Endothelial cell of umbilical vein (primary cell): Measurements from ENCODE around the gene LRRC37A3.
"Not testable (repeated sequence)": the region's sequence is repeated elsewhere in the genome, so short reads cannot be mapped to it uniquely, and the experiment has no call there.

Experiments used
- EZH2 ChIP-seq: IDR thresholded peaks from 2 replicates; pipeline ENCODE4 v1.6.1; 2012; ENCODE audit warnings: borderline replicate concordance, low read depth, mild to moderate bottlenecking, moderate library complexity, low read length, inconsistent platforms; ENCODE audit not compliant: severe bottlenecking
- FOS ChIP-seq: IDR thresholded peaks from 2 replicates; pipeline ENCODE4 v1.6.1; 2011; ENCODE audit warnings: mild to moderate bottlenecking, low read length, moderate library complexity, borderline replicate concordance; ENCODE audit not compliant: insufficient read depth
- GATA2 ChIP-seq: IDR thresholded peaks from 2 replicates; pipeline ENCODE4 v1.7.0; 2011; ENCODE audit warnings: low read depth, mild to moderate bottlenecking, moderate library complexity, mixed read lengths, low read length; ENCODE audit not compliant: insufficient read length, insufficient read depth
- JUN ChIP-seq: IDR thresholded peaks from 2 replicates; pipeline ENCODE4 v1.6.1; 2011; ENCODE audit warnings: borderline replicate concordance, low read depth; ENCODE audit not compliant: insufficient read length, insufficient read depth
- MYC ChIP-seq: IDR thresholded peaks from one replicate; pipeline ENCODE4 v1.6.1; 2011; ENCODE audit warnings: mild to moderate bottlenecking, low read depth, low read length
- POLR2A ChIP-seq: IDR thresholded peaks from 2 replicates; pipeline ENCODE4 v1.6.1; 2012; ENCODE audit warnings: low read depth, mild to moderate bottlenecking, control low read depth, low read length
- POLR2AphosphoS5 ChIP-seq: IDR thresholded peaks from 2 replicates; pipeline ENCODE4 v1.6.1; 2012; ENCODE audit warnings: low read depth, mild to moderate bottlenecking, control low read depth, low read length, moderate library complexity; ENCODE audit not compliant: insufficient read depth
- TF ChIP-seq, protein P1 (sequence below), 2 donors: IDR thresholded peaks; 1 replicate in 1 of 2; 2 replicates in 1 of 2; pipeline ENCODE4 v1.5.1; 2011; ENCODE audit warnings: low read length in 2 of 2, mild to moderate bottlenecking in 2 of 2, moderate library complexity in 2 of 2, control low read depth in 1 of 2, inconsistent platforms in 1 of 2, low read depth in 1 of 2; ENCODE audit not compliant: insufficient read depth in 1 of 2; ENCODE audit errors: extremely low read depth in 1 of 2

DNA sequence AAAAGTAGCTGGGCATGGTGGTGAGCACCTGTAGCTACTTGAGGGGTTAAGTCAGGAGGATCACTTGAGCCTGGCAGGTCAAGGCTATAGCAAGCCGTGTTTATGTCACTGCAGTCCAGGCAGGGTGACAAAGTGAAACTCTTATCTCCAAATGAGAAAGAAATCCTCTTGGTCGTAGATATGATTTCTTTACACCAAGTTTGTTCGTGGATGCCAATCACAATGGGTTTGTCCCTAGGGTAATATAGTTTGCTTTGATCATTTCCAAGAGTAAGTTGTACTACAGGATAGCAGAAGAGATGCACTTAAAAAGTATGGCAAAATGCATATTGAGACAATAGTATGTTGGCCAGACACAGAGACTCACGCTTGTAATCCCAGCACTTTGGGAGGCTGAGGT is 6.0 kb upstream of the LRRC37A3 start:
- TF ChIP-seq, protein P1, sequence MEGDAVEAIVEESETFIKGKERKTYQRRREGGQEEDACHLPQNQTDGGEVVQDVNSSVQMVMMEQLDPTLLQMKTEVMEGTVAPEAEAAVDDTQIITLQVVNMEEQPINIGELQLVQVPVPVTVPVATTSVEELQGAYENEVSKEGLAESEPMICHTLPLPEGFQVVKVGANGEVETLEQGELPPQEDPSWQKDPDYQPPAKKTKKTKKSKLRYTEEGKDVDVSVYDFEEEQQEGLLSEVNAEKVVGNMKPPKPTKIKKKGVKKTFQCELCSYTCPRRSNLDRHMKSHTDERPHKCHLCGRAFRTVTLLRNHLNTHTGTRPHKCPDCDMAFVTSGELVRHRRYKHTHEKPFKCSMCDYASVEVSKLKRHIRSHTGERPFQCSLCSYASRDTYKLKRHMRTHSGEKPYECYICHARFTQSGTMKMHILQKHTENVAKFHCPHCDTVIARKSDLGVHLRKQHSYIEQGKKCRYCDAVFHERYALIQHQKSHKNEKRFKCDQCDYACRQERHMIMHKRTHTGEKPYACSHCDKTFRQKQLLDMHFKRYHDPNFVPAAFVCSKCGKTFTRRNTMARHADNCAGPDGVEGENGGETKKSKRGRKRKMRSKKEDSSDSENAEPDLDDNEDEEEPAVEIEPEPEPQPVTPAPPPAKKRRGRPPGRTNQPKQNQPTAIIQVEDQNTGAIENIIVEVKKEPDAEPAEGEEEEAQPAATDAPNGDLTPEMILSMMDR (IDR thresholded peaks at IDR 0.05; ENCODE audit: extremely low read depth in 1 of 2, insufficient read depth in 1 of 2, low read depth in 1 of 2, low read length in 2 of 2), result not testable (repeated sequence)
- not testable (repeated sequence) for TF ChIP-seq POLR2A, GATA2, POLR2AphosphoS5, FOS, EZH2, JUN, MYC
